ENCODE data around the gene SYNRG.

DNA sequence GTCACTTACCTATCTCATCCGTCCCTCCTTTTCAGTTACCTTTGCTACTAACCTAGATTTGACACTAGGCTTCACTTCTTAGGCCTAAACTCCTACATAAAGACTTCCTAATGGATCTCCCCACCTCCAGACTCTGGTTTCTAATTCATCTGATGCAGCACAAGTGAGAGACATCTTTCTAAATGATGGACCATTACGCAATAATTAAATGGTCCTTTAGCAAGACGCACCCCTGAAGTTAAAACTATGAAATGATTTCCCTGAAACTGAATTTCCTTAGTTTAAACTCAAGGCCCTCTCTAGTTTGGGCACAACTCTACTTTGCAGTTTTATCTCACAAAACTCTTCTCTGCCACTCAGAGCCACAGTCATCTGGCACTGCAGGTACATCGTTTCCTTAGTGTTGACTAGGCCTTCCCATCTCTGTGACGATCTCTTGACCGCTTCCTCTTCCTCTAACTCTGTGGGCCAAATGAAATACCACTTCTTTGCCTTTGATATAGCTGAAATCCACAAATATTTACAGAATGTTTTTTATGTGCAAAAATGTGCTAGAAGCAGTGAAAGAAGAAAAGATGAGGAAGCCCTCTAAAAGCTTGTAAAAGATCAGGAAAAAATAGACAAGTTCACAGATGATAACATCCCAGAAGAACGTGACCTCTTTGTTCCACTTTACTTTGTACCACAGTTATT, 3.3 kb downstream of the SYNRG start:
- TF ChIP-seq CTCF (IDR thresholded peaks at IDR 0.05; ENCODE audit: low read depth, low read length, missing input control) (no peak), JUND (IDR thresholded peaks at IDR 0.05) (no peak), ATF3 (IDR thresholded peaks at IDR 0.05) (no peak), REST (IDR thresholded peaks at IDR 0.05) (no peak), SP1 (IDR thresholded peaks at IDR 0.05) (no peak), TAF1 (conservative IDR thresholded peaks at IDR 0.05) (no peak), ZBTB33 (IDR thresholded peaks at IDR 0.05) (no peak)
- TF ChIP-seq, protein P1, sequence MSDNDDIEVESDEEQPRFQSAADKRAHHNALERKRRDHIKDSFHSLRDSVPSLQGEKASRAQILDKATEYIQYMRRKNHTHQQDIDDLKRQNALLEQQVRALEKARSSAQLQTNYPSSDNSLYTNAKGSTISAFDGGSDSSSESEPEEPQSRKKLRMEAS (IDR thresholded peaks at IDR 0.05): no peak

All from liver (tissue), 3 donors.